ENCODE measurements around the gene STAT3.
"Not testable (repeated sequence)": the region's sequence is repeated elsewhere in the genome, so short reads cannot be mapped to it uniquely, and the experiment has no call there.

The STAT3 gene

DNA sequence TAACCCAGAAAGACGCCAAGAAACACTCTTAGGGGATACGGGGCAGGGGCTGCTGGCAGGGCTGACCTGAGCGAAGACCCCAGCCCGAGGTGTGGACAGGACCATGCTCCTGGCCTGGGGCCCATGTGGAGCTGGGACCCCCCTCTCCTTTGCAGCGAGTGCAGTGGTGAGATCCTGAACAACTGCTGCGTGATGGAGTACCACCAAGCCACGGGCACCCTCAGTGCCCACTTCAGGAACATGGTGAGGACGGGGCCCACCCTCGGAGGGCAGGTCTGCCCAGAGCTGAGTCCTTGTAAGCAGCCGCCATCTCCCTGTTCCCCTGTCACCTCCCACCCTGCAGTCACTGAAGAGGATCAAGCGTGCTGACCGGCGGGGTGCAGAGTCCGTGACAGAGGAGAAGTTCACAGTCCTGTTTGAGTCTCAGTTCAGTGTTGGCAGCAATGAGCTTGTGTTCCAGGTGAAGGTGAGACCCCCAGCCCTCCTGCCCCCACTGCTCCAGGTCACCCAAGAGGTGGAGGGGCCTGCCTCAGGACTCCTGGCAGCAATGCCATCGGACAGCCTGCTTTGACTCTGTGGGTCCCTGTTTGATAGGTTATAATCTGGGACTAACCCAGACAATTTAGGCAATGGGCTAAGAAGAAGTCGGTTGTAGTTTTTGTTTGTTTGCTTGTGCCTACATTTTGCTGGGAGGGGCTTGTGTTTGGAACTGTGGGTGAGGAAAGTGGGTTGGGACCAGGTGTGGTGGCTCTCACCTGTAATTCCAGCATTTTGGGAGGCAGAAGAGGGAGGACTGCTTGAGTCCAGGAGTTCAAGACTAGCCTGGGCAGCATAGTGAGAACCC lies 83.8 kb downstream of the STAT3 start:
- in situ Hi-C loops (cut with HindIII; ENCODE audit: low sequenced_read_pairs): no loop called here
- TF ChIP-seq, protein P1, sequence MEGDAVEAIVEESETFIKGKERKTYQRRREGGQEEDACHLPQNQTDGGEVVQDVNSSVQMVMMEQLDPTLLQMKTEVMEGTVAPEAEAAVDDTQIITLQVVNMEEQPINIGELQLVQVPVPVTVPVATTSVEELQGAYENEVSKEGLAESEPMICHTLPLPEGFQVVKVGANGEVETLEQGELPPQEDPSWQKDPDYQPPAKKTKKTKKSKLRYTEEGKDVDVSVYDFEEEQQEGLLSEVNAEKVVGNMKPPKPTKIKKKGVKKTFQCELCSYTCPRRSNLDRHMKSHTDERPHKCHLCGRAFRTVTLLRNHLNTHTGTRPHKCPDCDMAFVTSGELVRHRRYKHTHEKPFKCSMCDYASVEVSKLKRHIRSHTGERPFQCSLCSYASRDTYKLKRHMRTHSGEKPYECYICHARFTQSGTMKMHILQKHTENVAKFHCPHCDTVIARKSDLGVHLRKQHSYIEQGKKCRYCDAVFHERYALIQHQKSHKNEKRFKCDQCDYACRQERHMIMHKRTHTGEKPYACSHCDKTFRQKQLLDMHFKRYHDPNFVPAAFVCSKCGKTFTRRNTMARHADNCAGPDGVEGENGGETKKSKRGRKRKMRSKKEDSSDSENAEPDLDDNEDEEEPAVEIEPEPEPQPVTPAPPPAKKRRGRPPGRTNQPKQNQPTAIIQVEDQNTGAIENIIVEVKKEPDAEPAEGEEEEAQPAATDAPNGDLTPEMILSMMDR (IDR thresholded peaks at IDR 0.05; ENCODE audit: low read depth, low read length, missing control alignments): no peak
- DNase-seq (ENCODE audit: low read depth): no peak
- no peak overlapping the region for H3K4me3 ChIP-seq (ENCODE audit: low read depth, low read length)

DNA sequence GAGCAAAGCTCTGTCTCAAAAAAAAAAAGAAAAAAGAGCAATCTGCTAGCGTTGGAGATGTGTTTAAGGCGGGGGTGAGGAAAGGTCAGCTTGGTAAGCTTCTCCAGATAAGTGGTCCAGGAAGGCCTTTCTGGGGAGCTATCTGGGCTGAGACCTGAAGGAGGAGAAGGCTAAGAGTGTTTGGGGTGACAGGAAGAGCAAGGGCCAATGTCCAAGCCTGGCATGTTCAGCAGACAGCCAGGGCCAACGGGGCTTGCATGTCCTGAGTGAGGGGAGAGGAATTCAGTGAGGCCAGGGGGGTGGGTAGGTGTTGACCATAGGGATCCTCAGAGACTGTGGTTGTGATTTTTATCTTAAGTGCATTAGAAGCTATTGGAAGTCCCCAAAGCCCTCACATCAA lies 84.5 kb downstream of the STAT3 start:
- TF ChIP-seq, protein P1 (IDR thresholded peaks at IDR 0.05; ENCODE audit: low read depth, low read length, missing control alignments): no peak
- no peak for DNase-seq (ENCODE audit: low read depth)
- in situ Hi-C loops (cut with HindIII; ENCODE audit: low sequenced_read_pairs): no loop called here
- H3K4me3 ChIP-seq (ENCODE audit: low read depth, low read length): no peak overlapping the region

DNA sequence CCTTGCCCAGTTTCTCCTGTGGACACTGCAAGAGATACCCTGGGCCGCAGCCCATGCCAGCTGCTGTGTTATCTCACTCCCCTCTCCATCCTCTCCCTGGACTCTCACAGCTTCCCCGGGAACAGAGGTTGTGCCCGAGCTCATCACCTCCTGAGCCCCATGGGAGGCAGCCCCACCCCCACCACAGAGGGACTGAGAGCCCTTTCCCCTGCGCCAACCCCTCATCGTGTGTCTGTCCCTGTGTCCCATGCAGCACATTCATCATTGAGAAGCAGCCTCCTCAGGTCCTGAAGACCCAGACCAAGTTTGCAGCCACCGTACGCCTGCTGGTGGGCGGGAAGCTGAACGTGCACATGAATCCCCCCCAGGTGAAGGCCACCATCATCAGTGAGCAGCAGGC lies 87.2 kb downstream of the STAT3 start:
- no peak overlapping the region for H3K4me3 ChIP-seq (ENCODE audit: low read depth, low read length)
- TF ChIP-seq, protein P1 (IDR thresholded peaks at IDR 0.05; ENCODE audit: low read depth, low read length, missing control alignments): no peak
- no peak for DNase-seq (ENCODE audit: low read depth)
- in situ Hi-C loops (cut with HindIII; ENCODE audit: low sequenced_read_pairs): no loop called here

DNA sequence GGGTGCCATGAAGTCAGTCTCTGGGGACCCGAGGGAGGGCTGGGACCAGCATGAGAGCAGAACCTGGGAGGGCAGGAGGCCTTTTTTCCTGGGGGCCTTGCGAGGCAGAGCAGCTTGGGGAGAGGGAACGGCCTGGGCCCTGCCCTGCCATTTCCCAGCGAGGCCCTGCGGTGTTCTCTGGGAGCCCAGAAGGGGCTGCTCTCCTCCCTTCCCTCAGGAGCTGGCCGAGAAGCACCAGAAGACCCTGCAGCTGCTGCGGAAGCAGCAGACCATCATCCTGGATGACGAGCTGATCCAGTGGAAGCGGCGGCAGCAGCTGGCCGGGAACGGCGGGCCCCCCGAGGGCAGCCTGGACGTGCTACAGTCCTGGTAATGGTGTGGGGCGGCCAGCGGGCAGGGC lies 88.3 kb downstream of the STAT3 start:
- in situ Hi-C loops (cut with HindIII; ENCODE audit: low sequenced_read_pairs); H3K4me3 ChIP-seq (ENCODE audit: low read depth, low read length); DNase-seq (ENCODE audit: low read depth): not testable (repeated sequence)

DNA sequence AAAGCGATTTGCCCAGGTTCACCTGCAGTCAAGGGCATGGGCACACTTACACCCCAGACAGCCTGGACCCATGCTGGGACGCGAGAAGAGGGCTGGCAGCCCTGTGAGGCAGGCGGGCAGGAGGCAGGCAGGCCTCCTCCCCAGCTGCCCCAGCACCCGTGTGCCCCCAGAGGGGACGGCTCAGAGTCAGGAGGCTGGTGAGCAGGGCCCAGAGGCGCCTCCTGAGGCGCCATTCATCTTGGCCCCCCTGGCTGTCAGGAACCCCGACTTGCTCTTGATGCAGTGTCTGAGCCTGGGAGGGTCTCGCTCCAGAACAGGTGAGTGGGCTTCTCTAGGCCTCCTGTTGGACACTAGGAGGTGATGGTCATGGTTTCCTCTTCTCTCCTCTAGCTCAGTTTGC lies 88.9 kb downstream of the STAT3 start:
- H3K4me3 ChIP-seq (ENCODE audit: low read depth, low read length); in situ Hi-C loops (cut with HindIII; ENCODE audit: low sequenced_read_pairs); DNase-seq (ENCODE audit: low read depth): not testable (repeated sequence)

DNA sequence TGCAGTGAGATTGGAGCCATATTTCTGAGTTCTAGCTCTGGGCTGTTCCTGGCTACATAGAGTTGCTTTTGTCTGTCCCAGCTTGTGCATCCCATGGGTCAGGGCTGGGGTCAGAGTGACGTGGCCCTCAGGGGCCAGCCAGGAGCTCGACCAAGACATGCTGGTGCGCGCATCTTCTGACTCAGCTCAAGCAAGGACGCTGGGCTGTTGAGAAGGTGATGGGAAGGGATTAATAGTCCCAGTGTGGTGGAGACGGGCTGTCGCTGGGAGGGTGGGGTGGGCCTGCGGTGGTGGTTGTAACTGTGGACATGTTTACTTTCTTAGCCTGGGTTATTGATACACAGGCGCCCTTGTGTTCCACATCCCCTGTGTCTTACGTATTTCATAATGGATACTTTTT lies 90.5 kb downstream of the STAT3 start:
- H3K4me3 ChIP-seq (ENCODE audit: low read depth, low read length); DNase-seq (ENCODE audit: low read depth); in situ Hi-C loops (cut with HindIII; ENCODE audit: low sequenced_read_pairs): not testable (repeated sequence)

DNA sequence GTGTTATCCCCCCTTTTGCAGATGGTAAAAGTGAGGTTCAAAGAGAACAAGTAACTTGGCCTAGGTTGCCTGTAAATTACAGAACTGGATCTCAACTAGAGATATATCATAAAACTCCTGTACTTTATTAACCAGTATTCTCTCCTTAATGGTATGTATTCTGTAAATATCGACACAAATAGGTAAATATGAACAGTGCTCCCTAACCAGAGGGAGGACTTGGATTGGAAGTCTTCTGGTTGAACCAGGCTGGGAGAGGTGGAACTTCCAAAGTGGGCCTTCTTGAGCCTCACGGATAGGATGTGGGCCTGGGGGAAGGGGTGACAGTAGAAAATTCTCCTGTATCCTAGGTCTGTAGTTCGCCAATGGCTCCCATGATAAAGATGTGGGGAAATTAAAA lies 92.2 kb downstream of the STAT3 start:
- H3K4me3 ChIP-seq (ENCODE audit: low read depth, low read length): no peak overlapping the region
- TF ChIP-seq, protein P1 (IDR thresholded peaks at IDR 0.05; ENCODE audit: low read depth, low read length, missing control alignments): no peak
- in situ Hi-C loops (cut with HindIII; ENCODE audit: low sequenced_read_pairs): no loop called here
- DNase-seq (ENCODE audit: low read depth): no peak

DNA sequence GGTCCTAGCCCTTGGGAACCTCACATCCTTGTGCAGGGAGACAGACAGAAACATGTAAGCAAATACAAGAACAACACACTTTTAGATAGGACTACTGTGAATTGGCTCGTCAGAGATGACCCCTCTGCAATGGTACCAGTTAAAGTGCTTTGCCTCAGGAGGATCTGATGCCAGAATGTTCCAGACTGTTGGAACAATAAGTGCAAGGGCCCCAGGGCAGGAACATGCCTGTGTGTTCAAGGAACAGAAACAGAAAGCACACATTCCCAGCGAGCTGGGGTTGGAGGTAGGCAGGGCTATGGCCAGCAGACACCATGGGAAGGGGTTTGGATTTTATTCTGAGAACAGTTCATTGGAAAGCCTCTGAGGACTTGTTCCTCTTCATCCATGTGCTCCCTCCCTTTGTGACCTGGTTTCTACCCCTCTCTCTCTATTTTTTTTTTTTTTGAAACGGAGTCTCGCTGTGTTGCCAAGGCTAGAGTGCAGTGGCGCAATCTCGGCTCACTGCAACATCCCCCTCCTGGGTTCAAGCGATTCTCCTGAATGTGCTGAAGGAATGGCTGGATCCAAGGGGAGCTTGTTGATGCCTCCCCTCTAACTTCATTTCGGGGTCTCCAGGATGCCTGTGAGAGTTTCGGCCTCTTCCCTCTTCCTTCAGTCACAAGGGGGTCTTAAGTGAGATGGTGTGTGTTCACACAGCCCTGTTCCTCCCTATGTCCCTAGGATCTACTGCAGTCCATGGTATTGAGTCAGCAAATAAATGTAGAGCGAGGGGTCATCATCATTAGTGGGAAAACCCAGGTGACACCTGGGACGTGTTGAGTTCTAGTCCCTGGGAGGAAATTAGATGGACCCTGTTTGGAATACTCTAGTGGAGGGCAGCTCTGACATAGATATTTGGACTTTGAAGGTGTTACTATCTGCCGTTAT lies 93.5 kb downstream of the STAT3 start:
- no peak for DNase-seq (ENCODE audit: low read depth)
- no peak overlapping the region for H3K4me3 ChIP-seq (ENCODE audit: low read depth, low read length)
- TF ChIP-seq, protein P1 (IDR thresholded peaks at IDR 0.05; ENCODE audit: low read depth, low read length, missing control alignments): no peak
- in situ Hi-C loops (cut with HindIII; ENCODE audit: low sequenced_read_pairs): no loop called here

Data from astrocyte of the cerebellum (primary cell).